ENCODE results near the gene MTRF1.

DNA sequence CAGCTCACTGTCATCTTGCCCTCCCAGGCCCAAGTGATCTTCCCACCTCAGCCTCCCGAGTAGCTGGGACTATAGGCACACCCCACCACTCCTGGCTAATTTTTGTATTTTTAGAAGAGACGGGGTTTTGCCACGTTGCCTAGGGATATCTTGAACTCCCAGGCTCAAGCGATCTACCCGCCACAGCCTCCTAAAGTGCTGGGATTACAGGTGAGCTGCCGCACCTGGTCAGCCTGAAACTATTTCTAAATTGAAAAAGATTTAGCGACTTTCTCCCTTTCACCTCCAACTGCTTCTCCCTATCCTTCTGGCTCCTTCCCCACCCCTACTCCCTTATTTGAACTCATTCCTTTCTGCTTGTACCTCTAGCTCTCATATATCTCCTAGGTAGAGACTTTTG is 27.9 kb upstream of the MTRF1 start:
- TF ChIP-seq, protein P1, sequence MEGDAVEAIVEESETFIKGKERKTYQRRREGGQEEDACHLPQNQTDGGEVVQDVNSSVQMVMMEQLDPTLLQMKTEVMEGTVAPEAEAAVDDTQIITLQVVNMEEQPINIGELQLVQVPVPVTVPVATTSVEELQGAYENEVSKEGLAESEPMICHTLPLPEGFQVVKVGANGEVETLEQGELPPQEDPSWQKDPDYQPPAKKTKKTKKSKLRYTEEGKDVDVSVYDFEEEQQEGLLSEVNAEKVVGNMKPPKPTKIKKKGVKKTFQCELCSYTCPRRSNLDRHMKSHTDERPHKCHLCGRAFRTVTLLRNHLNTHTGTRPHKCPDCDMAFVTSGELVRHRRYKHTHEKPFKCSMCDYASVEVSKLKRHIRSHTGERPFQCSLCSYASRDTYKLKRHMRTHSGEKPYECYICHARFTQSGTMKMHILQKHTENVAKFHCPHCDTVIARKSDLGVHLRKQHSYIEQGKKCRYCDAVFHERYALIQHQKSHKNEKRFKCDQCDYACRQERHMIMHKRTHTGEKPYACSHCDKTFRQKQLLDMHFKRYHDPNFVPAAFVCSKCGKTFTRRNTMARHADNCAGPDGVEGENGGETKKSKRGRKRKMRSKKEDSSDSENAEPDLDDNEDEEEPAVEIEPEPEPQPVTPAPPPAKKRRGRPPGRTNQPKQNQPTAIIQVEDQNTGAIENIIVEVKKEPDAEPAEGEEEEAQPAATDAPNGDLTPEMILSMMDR (IDR thresholded peaks at IDR 0.05) = no peak
- TF ChIP-seq EZH2phosphoT487 (IDR thresholded peaks at IDR 0.05) = no peak
- no peak for TF ChIP-seq EZH2 (IDR thresholded peaks at IDR 0.05)

Measured in neural progenitor cell (in vitro differentiated cells).